Subcutaneous abdominal adipose tissue (tissue), 5 donors: Measurements from ENCODE around the gene TSPAN4.

Source experiments
- H3K27ac ChIP-seq: one replicate; pipeline ENCODE4 v1.7.0; 2013; ENCODE audit warnings: low read depth, mild to moderate bottlenecking, inconsistent platforms, low read length, moderate library complexity
- H3K27me3 ChIP-seq, 5 donors: one replicate each; pipeline ENCODE4 v1.7.0; 2013; ENCODE audit warnings: low read length in 5 of 5, inconsistent platforms in 1 of 5; ENCODE audit not compliant: control insufficient read depth in 5 of 5, insufficient read depth in 4 of 5
- H3K36me3 ChIP-seq, 5 donors: one replicate each; pipeline ENCODE4 v1.7.0; 2013; ENCODE audit warnings: low read length in 5 of 5; ENCODE audit not compliant: control insufficient read depth in 5 of 5, insufficient read depth in 5 of 5
- H3K4me1 ChIP-seq, 5 donors: one replicate each; pipeline ENCODE4 v1.7.0; 2013; ENCODE audit warnings: low read length in 5 of 5, mild to moderate bottlenecking in 3 of 5, moderate library complexity in 1 of 5; ENCODE audit not compliant: control insufficient read depth in 5 of 5, insufficient read depth in 5 of 5
- H3K4me3 ChIP-seq, 5 donors: one replicate each; pipeline ENCODE4 v1.7.0; 2013; ENCODE audit warnings: low read length in 5 of 5, low read depth in 1 of 5
- H3K9ac ChIP-seq, 5 donors: one replicate each; pipeline ENCODE4 v1.7.0; 2013; ENCODE audit warnings: low read length in 5 of 5, mild to moderate bottlenecking in 4 of 5, moderate library complexity in 3 of 5
- H3K9me3 ChIP-seq, 5 donors: one replicate each; pipeline ENCODE4 v1.7.0; 2013; ENCODE audit warnings: low read length in 5 of 5; ENCODE audit not compliant: control insufficient read depth in 5 of 5
- donor health status: healthy.
- donor health status: healthy.
- donor health status: healthy.
- donor health status: healthy.
- donor health status: healthy.

Gene TSPAN4

DNA sequence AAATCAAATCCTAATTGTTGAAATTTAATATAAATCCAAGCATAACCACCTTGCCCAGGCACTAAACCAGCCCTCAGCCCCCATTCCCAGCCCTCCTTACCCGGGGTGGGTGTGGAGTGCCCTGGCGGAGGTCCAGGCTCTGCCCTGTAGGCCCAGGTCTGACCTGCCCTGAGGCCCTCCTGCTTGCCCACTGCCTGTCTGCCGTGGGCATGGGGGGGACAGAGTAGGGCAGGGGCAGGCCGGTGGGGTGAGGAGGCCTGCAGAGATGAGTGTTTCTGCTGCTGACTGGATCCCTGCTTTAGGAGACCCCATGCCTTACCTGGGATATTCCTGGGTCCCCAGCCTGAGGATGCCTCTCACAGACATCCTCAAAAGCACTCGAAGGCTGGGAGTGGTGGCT, 71.6 kb downstream of the TSPAN4 start:
- Histone ChIP-seq H3K4me3 (peak overlapping the region in 4 of 5 donors; percentile 1 to 49 (median 30)), H3K27me3 (no peaks in the 10 kb centered on the region), H3K36me3 (peaks cover 0 to under 1% (median 0%) of the 10 kb centered on the region in 5 donors), H3K27ac (no peak overlapping the region), H3K9me3 (no peaks in the 10 kb centered on the region), H3K4me1 (peaks cover 0 to 41% (median 24%) of the 10 kb centered on the region in 5 donors), H3K9ac (peak overlapping the region in 4 of 5 donors; percentile 1 to 41 (median 25))

DNA sequence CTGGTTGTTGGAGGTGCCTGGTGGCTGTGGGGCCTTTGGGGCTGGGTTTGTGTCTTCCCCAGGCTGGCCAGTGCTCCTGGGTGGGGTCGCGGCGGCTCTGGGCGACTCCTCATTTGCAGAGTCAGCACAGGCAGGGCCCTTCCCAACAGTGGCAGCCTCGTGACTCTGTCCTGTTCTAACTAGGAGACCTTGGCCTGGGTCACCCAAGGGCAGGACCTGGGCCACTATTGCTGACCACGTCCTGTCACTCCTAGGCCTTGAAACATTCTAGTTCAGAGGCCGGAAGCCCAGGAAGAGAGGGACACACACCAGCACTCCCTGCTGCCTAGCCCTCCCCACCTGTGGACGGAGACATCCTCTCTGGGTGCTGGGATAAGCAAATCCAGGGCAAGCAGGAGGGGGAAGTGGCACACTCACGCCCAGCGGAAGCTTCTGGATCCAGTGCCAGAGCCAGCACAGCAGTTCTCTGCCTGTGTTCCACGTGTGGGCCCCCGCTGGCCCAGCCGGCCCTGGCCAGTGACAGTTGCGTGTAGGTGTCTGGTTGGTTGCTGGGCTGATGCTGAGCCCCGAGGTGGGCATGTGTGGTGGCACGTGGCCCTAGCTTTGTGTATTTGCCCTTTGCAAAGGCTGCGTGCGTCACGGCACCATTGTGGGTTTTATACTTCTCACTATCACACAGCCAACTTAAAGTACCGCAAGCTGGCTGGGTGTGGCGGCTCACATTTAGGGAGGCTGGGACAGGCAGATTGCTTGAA, 72.3 kb downstream of the TSPAN4 start:
- peak overlapping the region in 2 of 5 donors; percentile 1 to 34 for H3K9ac ChIP-seq
- peaks cover 0 to 36% (median 19%) of the 10 kb centered on the region in 5 donors for H3K4me1 ChIP-seq
- no peaks in the 10 kb centered on the region for H3K27me3 ChIP-seq
- no peak overlapping the region for H3K27ac ChIP-seq
- no peaks in the 10 kb centered on the region for H3K36me3 ChIP-seq
- H3K4me3 ChIP-seq, result peak overlapping the region in 3 of 5 donors; percentile 1 to 49 (median 44)
- H3K9me3 ChIP-seq, result no peaks in the 10 kb centered on the region
